Left colon (tissue), 2 donors: ENCODE data around the gene FLCN. TPM values are rescaled to one million over a fixed set of nuclear protein-coding genes. Genes with fewer than 3 reads are reported as not detected.
"Not testable (repeated sequence)": the region's sequence is repeated elsewhere in the genome, so short reads cannot be mapped to it uniquely, and the experiment has no call there.

Source experiments
- ATAC-seq: fragments of 200-7000 bp; cut with Tn5 transposase; one replicate; pipeline ENCODE4 v1.9.1; 2020; ENCODE audit warnings: mild to moderate bottlenecking, moderate library complexity
- DNase-seq, 2 donors: peaks; one replicate each; pipeline ENCODE4 v3.0.0-alpha.2; 2020
- intact Hi-C, 2 donors: fragments of 100-400 bp; cut with DNase I in 1 of 2; cut with micrococcal nuclease in 1 of 2; formaldehyde crosslinking; loops; one replicate each; pipeline versions ENCODE4 v1.11.2 to v1.14.0; 2022; cut with DNase I, micrococcal nuclease
- long read RNA-seq: library from polyadenylated mRNA; unstranded; transcript quantifications from one replicate; pipeline ENCODE4 v2.0.0, GENCODE V29; 2021
- total RNA-seq, 2 donors: library from RNA; stranded (reverse); fragmentation: NEBNext Ultra II Directional; extraction: Animal tissue kit (Norgen Biotek cat#: 25700); gene quantifications; one replicate each; pipeline ENCODE4 v1.2.1, GENCODE V29; 2021
- donor health status: DM: no; HTN: no; CAD: no.
- donor health status: DM: yes; HTN: yes; CAD: no.

The FLCN gene, protein sequence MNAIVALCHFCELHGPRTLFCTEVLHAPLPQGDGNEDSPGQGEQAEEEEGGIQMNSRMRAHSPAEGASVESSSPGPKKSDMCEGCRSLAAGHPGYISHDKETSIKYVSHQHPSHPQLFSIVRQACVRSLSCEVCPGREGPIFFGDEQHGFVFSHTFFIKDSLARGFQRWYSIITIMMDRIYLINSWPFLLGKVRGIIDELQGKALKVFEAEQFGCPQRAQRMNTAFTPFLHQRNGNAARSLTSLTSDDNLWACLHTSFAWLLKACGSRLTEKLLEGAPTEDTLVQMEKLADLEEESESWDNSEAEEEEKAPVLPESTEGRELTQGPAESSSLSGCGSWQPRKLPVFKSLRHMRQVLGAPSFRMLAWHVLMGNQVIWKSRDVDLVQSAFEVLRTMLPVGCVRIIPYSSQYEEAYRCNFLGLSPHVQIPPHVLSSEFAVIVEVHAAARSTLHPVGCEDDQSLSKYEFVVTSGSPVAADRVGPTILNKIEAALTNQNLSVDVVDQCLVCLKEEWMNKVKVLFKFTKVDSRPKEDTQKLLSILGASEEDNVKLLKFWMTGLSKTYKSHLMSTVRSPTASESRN
- total RNA-seq = 10 to 100 TPM; 46.9 to 50.1 TPM
- long read RNA-seq, transcript FLCN-201 (14 exons, 3,638 nt) = major isoform, 8 of 21 reads
- long read RNA-seq, partial matches to known transcripts = 6 of 21 reads
- long read RNA-seq, other reads (novel, unspliced or antisense) = 4 of 21 reads

DNA sequence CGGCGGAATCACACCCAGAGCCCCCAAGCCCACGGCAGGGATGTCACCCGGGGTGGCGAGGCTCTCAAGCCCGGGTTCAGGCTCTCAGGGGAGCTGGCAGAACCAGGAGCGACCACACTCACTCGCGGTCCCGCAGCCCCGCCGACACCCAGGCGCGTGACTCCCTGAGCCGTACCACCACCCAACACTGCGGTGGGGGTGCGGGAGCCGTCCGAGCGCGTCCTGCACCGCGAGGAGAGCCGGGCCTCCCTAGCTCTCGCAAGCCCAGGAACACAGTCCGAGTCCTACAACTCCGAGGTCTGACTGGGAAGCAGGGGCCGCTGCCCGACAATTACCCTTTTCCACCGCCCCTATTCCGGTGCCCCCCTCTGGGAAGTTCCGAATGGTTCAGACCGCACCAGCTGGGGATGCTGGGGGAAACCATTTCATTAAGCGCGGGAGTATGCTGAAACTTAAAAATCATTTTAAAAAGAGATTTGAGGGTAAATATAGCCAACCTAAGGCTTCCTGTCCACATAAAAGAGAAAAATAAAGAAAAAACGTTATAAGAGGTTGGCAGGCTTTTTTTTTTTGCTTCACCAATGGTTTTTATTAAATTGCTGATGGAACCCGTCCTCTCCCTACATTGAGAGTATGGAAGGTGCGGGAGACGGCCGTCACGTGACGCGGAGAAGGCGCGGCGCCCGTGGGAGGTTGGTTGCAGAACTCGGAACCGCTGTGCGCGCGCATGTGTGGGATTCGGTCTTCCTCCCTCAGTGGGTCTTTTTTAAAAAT lies at the start of gene FLCN:
TSS of gene FLCN (minus strand) at position 143 of the 774 bp plus-strand sequence. CDS start 9,031 bp downstream, outside the sequence.
- peak; percentile 88 to 95 for DNase-seq
- ATAC-seq = peak; percentile 90
- intact Hi-C loops = no loop called here

DNA sequence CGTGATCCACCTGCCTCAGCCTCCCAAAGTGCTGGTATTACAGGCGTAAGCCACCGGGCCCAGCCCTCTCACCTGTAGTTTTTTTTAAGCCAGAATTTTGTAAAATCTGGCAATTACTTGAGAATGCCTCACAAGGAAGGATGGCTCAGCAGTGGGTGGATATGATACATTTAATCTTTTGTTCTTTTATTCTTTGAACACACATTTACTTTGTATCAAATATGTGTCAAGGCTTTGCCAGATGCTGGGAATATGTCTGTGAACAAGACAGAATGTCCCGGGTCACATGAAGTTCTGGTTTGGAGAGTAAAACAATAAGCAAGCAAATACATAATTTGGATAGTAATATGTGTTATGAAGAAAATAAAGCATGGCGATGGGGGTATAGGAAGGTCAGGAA lies 49.0 kb upstream of the FLCN start:
- ATAC-seq (no peak), DNase-seq (no peak)
- intact Hi-C loops = no loop called here

DNA sequence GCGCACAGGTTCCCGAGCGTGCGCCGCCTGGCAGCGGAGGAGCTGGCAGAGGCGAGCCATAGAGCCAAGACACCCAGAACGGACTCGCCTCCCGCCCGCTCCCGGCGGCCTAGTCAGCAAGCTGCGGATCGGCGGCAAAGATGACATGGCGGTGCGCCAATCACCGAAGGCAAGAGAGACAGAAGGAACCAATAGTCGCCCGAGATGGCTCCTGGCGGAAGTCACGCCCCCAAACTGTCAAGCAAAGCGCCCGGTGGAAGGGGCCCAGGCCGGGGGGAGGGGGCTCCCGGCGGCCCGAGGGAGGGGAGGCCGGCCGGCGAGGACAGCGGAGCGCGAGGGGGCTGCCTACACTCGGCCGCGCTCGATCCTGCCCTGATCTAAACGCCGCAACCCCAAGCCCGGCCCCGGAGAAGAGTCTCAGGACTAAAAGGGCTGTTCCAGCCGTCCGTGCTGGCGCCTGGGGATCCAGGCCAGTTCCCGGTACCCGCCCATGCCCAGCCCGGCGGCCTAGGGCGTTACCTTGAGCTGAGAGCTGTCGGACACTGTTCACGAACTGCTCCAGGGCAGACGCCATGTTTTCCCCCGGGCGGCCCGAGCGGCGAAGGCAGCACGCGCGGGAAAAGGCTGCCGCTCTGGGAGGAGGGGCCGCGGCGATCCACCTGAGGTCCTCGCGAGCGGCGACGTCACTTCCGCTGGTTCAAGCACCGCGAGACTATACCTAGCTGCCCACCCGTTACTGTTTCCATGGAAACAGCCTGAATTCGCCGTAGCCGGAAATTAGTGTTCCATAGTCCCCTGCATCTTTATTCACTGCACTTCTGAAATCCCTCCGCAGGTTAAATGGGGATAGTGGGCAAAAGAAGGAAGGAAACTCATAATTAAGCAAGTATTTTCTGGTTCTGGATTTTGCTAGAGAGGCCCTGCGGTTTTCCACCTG lies 43.9 kb upstream of the FLCN start, which contains the start of gene COPS3:
TSS of gene COPS3 (minus strand) at position 634 of the 937 bp plus-strand sequence. CDS start at position 574, 60 bp downstream.
- ATAC-seq (peak; percentile 95), DNase-seq (peak; percentile 99)
- intact Hi-C loops = no loop called here

DNA sequence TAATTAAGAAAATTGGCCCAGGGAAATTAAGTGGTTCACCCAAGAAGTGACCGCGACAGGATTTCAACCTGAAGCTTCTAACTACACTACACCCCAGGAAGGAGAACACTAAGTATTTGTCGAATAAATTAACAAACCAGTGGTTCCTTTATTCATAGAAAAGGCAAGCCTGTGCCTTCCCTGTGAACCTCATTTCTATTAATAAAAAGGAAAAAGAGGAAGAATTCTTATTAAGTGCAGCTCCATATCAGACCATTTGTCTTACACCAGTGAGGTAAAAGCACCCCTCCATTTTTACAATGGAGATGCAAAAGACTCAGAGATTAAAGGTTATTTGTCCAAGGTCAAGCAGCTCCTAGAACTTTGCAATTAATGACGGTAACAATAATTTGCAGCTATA lies 42.3 kb upstream of the FLCN start:
- ATAC-seq (no peak), DNase-seq (no peak)
- intact Hi-C loops = no loop called here

DNA sequence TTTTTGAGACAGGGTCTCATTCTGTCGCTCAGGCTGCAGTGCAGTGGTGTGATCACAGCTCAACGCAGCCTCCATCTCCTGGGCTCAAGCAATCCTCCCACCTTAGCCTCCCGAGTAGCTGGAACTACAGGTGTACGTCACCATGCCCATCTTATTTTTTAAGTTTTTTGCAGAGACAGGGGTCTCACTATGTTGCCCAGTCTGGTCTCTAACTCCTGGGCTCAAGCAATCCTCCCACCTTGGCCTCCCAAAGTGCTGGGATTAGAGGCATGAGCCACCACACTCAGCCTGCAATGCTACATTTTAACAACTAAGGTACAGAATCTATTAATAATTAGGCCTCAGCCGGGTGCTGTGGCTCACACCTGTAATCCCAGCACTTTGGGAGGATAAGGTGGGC lies 40.5 kb upstream of the FLCN start:
- intact Hi-C loops, DNase-seq, ATAC-seq: not testable (repeated sequence)

DNA sequence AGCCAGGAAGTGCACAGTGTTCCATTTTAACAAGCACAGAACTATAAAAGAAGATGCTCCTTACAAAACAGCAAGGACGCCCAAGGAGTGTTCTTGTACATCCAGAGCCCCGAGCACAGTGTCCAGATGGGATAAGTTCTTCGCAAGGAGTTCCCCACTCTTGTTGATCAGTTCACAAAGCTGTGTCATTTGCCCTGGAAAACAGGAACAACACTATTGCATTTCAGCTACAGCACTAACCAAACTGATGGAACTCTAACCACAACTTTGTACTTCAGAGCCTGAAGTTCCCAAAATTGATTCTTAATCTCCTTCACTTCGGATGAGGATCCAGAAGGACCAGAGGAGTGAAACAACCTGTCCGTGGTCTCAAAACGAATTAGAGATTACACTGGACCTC lies 39.0 kb upstream of the FLCN start:
- no peak for ATAC-seq
- intact Hi-C loops = no loop called here
- no peak for DNase-seq

DNA sequence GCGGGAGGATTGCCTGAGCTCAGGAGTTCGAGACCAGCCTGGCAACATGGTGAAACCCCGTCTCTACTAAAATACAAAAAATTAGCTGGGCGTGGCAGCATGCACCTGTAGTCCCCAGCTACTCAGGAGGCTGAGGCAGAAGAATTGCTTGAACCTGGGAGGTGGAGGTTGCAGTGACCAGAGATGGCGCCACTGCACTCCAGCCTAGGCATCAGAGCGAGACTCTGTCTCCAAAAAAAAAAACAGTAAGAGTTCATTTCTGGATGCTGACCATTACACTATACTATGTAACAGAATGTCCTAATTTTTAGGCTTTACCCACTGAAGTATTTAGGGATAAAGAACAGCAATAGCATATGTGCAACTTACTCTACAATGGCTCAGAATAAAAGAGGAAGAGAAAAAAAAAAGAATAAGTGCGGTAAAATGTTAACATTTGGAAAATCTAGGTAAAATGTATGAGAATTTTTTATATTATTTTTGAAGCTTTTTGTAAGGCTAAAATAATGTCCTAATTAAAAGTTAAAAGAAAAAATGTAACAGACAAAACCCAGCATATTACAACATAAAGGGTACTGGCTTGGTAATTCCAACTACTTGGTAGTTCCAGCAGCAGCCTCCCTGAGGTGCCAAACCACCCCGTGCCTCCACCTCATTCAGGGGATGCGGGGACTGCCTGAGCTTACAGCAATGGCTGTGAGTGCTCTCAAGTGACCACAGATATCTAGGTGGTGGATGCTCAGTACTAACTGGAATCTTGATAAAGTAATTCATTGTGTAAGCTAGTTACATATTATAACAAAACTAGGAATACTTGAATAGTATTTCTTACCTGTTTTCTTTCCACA lies 33.2 kb upstream of the FLCN start:
- ATAC-seq = no peak
- intact Hi-C loops = no loop called here

DNA sequence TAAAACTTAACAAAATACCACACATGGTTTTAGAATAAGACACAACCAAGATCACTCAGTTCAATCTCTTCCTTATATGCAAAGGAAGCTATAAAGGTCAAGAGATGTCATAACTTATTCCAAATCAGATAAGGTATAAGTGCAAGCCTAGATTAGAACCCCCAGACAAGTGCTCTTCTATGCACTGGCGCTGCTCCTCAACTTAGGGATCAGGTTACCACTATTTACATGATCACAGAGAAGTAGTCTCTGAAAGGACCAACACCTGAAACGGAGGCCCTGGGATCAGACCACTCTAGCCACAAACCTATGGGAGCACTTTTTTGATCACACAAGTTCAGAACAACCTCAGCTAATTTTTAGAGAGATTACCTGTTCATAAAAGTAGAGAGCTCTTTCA lies 27.5 kb upstream of the FLCN start:
- DNase-seq = no peak
- ATAC-seq = no peak
- intact Hi-C loops = no loop called here

More for the DNA sequence above, 33.2 kb upstream of the FLCN start:
- peak in 1 of 2 donors; percentile 30 for DNase-seq

DNA sequence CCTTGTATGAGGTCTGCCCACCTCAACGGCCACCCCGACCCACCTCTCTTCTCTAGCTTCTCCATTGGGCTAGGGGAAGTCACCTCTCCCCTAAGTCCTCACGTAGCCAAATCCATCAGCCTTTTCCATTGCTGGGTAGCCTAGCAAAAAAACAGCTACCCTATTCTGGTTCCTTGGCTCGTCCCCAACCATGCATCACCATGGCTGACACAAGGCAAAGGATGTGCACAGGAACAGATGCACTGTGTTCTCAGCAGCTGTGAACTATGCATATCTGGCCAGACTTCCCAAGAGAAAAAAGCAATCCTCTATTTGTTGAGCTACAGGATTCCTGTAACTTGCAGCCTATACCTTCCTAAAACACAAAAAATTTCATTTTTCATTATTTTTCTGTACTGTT lies 22.0 kb upstream of the FLCN start:
- intact Hi-C loops = no loop called here
- ATAC-seq (no peak), DNase-seq (no peak)

DNA sequence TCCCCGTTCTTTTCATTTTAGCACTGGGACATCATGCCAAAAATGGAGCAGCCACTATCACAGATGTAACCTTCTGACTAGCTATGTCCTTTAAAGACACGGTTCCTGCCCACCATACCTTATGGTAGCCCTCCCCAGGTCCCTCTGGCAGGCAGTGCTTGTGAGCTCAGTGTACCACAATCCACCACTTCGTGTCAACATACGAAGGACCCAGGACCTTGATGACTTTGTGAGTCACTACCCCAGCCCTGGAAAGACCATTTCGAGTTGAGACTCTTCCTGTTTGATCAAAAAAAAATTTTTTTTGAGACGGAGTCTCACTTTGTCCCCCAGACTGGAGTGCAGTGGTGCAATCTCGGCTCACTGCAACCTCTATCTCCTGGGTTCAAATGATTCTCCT lies 21.0 kb upstream of the FLCN start:
- no peak for ATAC-seq
- intact Hi-C loops = no loop called here
- no peak for DNase-seq

DNA sequence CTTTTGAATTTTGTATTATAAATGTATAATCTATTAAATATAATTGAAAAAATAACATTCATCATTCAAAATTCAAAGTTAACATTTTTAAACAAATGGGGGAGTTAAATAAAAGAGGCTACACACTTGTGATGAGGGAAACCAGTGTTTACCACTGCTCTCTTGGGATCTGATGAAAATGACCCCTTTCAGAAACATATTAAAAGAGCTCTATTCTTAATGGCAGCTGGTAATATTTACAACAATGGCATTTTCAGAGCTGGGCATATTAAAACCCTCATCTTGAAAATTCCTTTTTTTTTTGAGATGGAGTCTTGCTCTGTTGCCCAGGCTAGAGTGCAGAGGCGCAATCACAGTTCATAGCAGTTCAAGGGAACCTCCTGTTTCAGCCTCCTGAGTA lies 19.3 kb upstream of the FLCN start:
- intact Hi-C loops = no loop called here
- ATAC-seq = no peak

DNA sequence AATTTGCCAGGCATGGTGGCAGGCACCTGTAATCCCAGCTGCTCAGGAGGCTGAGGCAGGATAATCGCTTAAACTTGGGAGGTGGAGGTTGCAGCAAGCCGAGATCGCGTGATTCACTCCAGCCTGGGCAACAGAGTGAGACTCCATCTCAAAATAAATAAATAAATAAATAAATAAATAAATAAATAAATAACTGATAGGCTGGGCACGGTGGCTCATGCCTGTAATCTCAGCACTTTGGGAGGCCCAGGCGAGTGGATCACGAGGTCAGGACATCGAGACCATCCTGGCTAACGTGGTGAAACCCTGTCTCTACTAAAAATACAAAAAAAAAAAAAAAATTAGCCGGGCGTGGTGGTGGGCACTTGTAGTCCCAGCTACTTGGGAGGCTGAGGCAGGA lies 18.7 kb upstream of the FLCN start:
- intact Hi-C loops, DNase-seq, ATAC-seq: not testable (repeated sequence)

More for the DNA sequence above, 19.3 kb upstream of the FLCN start:
- DNase-seq = no peak

DNA sequence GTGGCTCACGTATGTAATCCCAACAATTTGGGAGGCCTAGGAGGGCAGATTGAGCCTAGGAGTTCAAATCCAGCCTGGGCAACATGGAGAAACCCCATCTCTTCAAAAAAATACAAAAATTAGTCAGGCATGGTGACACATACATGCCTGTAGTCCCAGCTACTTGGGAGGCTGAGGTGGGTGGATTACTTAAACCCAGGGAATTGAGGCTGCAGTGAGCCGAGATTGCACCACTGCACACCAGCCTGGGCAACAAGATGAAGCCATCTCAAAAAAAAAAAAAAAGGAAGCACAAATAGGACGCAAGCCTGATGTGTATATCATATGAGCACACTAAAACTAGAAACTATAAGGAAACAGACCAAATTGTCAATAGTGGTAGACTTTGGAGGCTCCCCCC lies 17.1 kb upstream of the FLCN start:
- no peak for ATAC-seq
- intact Hi-C loops = no loop called here
- no peak for DNase-seq

DNA sequence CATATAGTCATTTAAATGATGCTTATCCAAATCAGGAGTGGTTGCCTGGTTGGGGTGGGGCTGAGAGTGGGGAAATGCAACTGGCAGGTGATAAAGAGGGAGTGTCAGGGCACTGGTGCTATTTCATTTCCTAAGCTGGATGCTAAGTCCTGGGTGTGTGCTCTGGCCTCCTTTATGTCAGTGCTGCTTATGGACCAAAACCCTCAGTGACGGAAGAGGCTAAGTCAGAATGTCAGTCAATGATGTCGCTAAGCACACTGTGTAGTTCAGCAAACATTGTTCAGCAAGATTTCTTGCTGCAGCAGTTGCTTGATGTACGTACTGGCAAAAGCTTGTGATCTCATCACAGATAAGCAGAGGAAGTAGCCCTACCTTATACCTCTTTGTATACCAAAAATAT lies 16.4 kb upstream of the FLCN start:
- DNase-seq = no peak
- intact Hi-C loops = no loop called here
- no peak for ATAC-seq

DNA sequence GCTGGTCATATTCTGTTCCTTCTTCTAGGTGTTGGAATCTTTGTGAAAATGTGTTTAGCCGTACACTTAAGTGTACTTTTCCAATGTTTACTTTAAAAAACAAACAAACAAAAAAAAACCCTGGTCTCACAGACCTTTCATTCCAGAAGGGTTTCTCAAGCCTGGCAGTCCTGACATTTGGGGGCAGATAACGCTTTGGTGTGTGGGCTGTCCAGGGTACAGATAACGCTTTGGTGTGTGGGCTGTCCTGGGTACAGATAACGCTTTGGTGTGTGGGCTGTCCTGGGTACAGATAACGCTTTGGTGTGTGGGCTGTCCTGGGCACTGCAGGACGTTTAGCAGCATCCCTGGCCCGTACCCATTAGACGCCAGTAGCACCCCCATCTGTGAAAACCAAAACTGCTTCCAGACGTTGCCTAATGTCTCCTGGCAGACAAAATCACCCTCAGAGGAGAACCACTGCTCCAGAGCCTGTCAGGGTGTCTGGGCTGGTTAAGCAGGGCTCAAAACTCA lies 15.2 kb upstream of the FLCN start:
- no peak for ATAC-seq
- DNase-seq = no peak
- intact Hi-C loops = no loop called here

DNA sequence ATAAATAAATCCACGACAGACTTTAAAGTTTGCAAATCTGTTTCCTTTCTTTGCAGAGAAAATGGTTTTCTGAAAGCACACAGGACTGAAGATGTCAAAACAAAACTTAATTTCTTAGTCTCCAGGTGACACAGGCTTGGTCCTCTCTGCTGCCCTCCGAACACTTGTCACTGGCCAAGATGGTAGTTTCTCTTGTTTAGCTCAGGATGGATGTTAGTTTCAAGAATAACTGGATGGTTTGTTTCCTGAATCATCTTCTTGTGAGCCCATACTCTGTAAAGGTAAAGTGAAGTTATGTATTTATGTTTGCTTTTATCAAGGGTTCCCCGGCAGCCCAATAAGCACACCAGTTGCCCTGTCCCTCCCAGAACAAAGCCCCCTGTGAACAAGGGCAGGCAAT lies 9.9 kb upstream of the FLCN start:
- ATAC-seq (no peak), DNase-seq (no peak)
- intact Hi-C loops = no loop called here

DNA sequence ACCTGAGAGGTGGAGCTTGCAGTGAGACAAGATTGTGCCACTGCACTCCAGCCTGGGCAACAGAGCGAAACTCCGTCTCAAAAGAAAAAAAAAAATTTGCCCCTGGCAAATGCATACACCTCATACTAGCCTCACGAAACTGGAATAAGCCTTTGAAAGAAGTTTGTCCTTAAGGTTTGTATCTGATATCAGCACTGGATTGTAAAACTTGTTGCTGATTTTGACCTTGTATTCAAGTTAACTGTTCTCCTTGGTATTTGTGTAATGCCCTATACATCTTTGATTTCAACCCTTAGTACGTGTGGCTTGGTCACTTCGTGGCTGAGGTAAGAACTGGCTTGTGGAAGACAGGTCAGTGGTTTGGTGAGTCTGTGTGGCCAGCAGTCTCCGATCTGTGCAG lies 6.2 kb upstream of the FLCN start:
- intact Hi-C loops = no loop called here
- DNase-seq (no peak), ATAC-seq (no peak)
